ENCODE data around the gene STK25.

The STK25 gene

GRCh38 chr2:241516520-241516965 lies 8.2 kb upstream of the STK25 start:
- TF ChIP-seq, protein P1, sequence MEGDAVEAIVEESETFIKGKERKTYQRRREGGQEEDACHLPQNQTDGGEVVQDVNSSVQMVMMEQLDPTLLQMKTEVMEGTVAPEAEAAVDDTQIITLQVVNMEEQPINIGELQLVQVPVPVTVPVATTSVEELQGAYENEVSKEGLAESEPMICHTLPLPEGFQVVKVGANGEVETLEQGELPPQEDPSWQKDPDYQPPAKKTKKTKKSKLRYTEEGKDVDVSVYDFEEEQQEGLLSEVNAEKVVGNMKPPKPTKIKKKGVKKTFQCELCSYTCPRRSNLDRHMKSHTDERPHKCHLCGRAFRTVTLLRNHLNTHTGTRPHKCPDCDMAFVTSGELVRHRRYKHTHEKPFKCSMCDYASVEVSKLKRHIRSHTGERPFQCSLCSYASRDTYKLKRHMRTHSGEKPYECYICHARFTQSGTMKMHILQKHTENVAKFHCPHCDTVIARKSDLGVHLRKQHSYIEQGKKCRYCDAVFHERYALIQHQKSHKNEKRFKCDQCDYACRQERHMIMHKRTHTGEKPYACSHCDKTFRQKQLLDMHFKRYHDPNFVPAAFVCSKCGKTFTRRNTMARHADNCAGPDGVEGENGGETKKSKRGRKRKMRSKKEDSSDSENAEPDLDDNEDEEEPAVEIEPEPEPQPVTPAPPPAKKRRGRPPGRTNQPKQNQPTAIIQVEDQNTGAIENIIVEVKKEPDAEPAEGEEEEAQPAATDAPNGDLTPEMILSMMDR (IDR thresholded peaks at IDR 0.05; ENCODE audit: low read depth, low read length): no peak

GRCh38 chr2:241514986-241515737 lies 6.8 kb upstream of the STK25 start:
- TF ChIP-seq, protein P1 (IDR thresholded peaks at IDR 0.05; ENCODE audit: low read depth, low read length): no peak
- no peak for DNase-seq (ENCODE audit: extremely low read depth, low read depth)

More at GRCh38 chr2:241516520-241516965, 8.2 kb upstream of the STK25 start:
- no peak for DNase-seq (ENCODE audit: extremely low read depth, low read depth)

DNA sequence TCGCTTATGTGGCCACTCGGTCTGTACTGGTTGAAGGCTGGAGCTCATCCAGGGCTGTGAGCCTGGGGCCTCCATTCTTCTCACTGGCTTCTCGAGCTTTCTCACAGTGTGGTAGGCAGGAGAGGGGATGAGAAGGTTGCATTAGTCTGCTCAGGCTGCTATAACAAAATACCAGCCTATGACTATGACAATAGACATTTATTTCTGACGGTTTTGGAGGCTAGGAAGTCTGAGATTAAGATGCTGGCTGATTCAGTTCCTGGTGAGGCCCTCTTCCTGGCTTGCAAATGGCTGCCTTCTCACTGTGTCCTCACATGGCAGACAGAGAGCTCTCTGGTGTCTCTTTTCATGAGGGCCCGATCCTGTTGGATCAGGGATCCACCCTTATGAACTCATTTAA lies 6.2 kb upstream of the STK25 start:
- TF ChIP-seq, protein P1 (IDR thresholded peaks at IDR 0.05; ENCODE audit: low read depth, low read length): no peak
- DNase-seq (ENCODE audit: extremely low read depth, low read depth): no peak

GRCh38 chr2:241511091-241511741 lies 2.8 kb upstream of the STK25 start:
- TF ChIP-seq, protein P1 (IDR thresholded peaks at IDR 0.05; ENCODE audit: low read depth, low read length): no peak

GRCh38 chr2:241509155-241509784 lies 886 bp upstream of the STK25 start:
- TF ChIP-seq, protein P1 (IDR thresholded peaks at IDR 0.05; ENCODE audit: low read depth, low read length): no peak
- DNase-seq (ENCODE audit: extremely low read depth, low read depth): no peak

More at GRCh38 chr2:241511091-241511741, 2.8 kb upstream of the STK25 start:
- no peak for DNase-seq (ENCODE audit: extremely low read depth, low read depth)

GRCh38 chr2:241507430-241508239 lies 749 bp downstream of the STK25 start:
- no peak for DNase-seq (ENCODE audit: extremely low read depth, low read depth)
- TF ChIP-seq, protein P1 (IDR thresholded peaks at IDR 0.05; ENCODE audit: low read depth, low read length): peak; percentile 9

All from AG09319 (cell line).